Central memory CD8-positive, alpha-beta T cell (primary cell): ENCODE results near the gene SFT2D2.
"Not testable (repeated sequence)": the region's sequence is repeated elsewhere in the genome, so short reads cannot be mapped to it uniquely, and the experiment has no call there.

Experiments used
- ATAC-seq: fragments of 150-1000 bp; cut with Tn5 transposase; replicated peaks from 2 replicates; pipeline ENCODE4 v1.10.0; 2022; ENCODE audit warnings: mild to moderate bottlenecking, moderate FRiP score, moderate number of reproducible peaks; ENCODE audit not compliant: poor library complexity, severe bottlenecking; ENCODE audit errors: extremely low read depth
- DNase-seq, 2 donors: peaks; one replicate each; pipeline ENCODE4 v3.0.0; 2021; ENCODE audit warnings: low spot score in 2 of 2
- H3K27ac Mint-ChIP-seq: one replicate; pipeline ENCODE4 v1.8.0; 2022; ENCODE audit warnings: low read depth, mild to moderate bottlenecking, moderate library complexity, mixed read lengths
- H3K27me3 Mint-ChIP-seq: one replicate; pipeline ENCODE4 v1.8.0; 2022; ENCODE audit warnings: mixed read lengths
- H3K36me3 Mint-ChIP-seq: one replicate; pipeline ENCODE4 v1.8.0; 2022; ENCODE audit warnings: mild to moderate bottlenecking, moderate library complexity, mixed read lengths; ENCODE audit not compliant: insufficient read depth
- H3K4me1 Mint-ChIP-seq: one replicate; pipeline ENCODE4 v1.8.0; 2022; ENCODE audit warnings: mixed read lengths
- H3K4me3 Mint-ChIP-seq: one replicate; pipeline ENCODE4 v1.8.0; 2022; ENCODE audit warnings: mild to moderate bottlenecking, moderate library complexity, mixed read lengths
- H3K9me3 Mint-ChIP-seq: one replicate; pipeline ENCODE4 v1.8.0; 2022; ENCODE audit warnings: mixed read lengths

The SFT2D2 gene

GRCh38 chr1:168206111-168206510 is 19.7 kb upstream of the SFT2D2 start:
- DNase-seq (no peak), ATAC-seq (no peak)
- Mint-ChIP-seq H3K4me3 (no peak overlapping the region), H3K9me3 (peaks cover 1% of the 10 kb centered on the region), H3K4me1 (no peaks in the 10 kb centered on the region), H3K36me3 (peaks cover 11% of the 10 kb centered on the region), H3K27me3 (no peaks in the 10 kb centered on the region), H3K27ac (peak overlapping the region; percentile 22)

GRCh38 chr1:168207673-168208072 is 18.1 kb upstream of the SFT2D2 start:
- H3K27ac Mint-ChIP-seq = not testable (repeated sequence)

GRCh38 chr1:168210312-168210711 is 15.5 kb upstream of the SFT2D2 start:
- Mint-ChIP-seq H3K9me3 (peaks cover 12% of the 10 kb centered on the region), H3K27me3 (no peaks in the 10 kb centered on the region), H3K4me3 (no peak overlapping the region), H3K36me3 (no peaks in the 10 kb centered on the region), H3K4me1 (no peaks in the 10 kb centered on the region), H3K27ac (no peak overlapping the region)
- DNase-seq = no peak
- ATAC-seq = no peak

More at GRCh38 chr1:168207673-168208072, 18.1 kb upstream of the SFT2D2 start:
- not testable (repeated sequence) for H3K36me3 Mint-ChIP-seq, H3K4me1 Mint-ChIP-seq, H3K27me3 Mint-ChIP-seq, ATAC-seq, DNase-seq, H3K9me3 Mint-ChIP-seq, H3K4me3 Mint-ChIP-seq

GRCh38 chr1:168213349-168213748 is 12.5 kb upstream of the SFT2D2 start:
- DNase-seq (no peak), ATAC-seq (no peak)
- Mint-ChIP-seq H3K36me3 (no peaks in the 10 kb centered on the region), H3K27me3 (no peaks in the 10 kb centered on the region), H3K4me3 (no peak overlapping the region), H3K4me1 (no peaks in the 10 kb centered on the region), H3K9me3 (peaks cover 12% of the 10 kb centered on the region), H3K27ac (no peak overlapping the region)

- peaks cover 10% of the 10 kb centered on the region for H3K9me3 Mint-ChIP-seq
- no peaks in the 10 kb centered on the region for H3K4me1 Mint-ChIP-seq
- no peak for ATAC-seq
- H3K27me3 Mint-ChIP-seq = peaks cover 9% of the 10 kb centered on the region
- no peak overlapping the region for H3K4me3 Mint-ChIP-seq
- DNase-seq = no peak
- H3K27ac Mint-ChIP-seq = no peak overlapping the region
- no peaks in the 10 kb centered on the region for H3K36me3 Mint-ChIP-seq
Observed at GRCh38 chr1:168216171-168216570, 9.6 kb upstream of the SFT2D2 start.

- no peak for DNase-seq
- H3K36me3 Mint-ChIP-seq = no peaks in the 10 kb centered on the region
- no peak for ATAC-seq
- H3K9me3 Mint-ChIP-seq = peaks cover 5% of the 10 kb centered on the region
- no peak overlapping the region for H3K4me3 Mint-ChIP-seq
- H3K27me3 Mint-ChIP-seq = peaks cover 9% of the 10 kb centered on the region
- H3K4me1 Mint-ChIP-seq = no peaks in the 10 kb centered on the region
- H3K27ac Mint-ChIP-seq = no peak overlapping the region
Observed at GRCh38 chr1:168217664-168218063, 8.1 kb upstream of the SFT2D2 start.

- no peaks in the 10 kb centered on the region for H3K4me1 Mint-ChIP-seq
- H3K36me3 Mint-ChIP-seq = no peaks in the 10 kb centered on the region
- DNase-seq = no peak
- no peak for ATAC-seq
- H3K27ac Mint-ChIP-seq = no peak overlapping the region
- peaks cover 9% of the 10 kb centered on the region for H3K27me3 Mint-ChIP-seq
- peaks cover 5% of the 10 kb centered on the region for H3K9me3 Mint-ChIP-seq
- no peak overlapping the region for H3K4me3 Mint-ChIP-seq
Observed at GRCh38 chr1:168218658-168219057, 7.1 kb upstream of the SFT2D2 start.

- H3K4me3 Mint-ChIP-seq = no peak overlapping the region
- no peaks in the 10 kb centered on the region for H3K9me3 Mint-ChIP-seq
- H3K4me1 Mint-ChIP-seq = no peaks in the 10 kb centered on the region
- DNase-seq = no peak
- no peak overlapping the region for H3K27ac Mint-ChIP-seq
- no peaks in the 10 kb centered on the region for H3K36me3 Mint-ChIP-seq
- H3K27me3 Mint-ChIP-seq = peaks cover 9% of the 10 kb centered on the region
- ATAC-seq = no peak
Observed at GRCh38 chr1:168220470-168220871, 5.3 kb upstream of the SFT2D2 start.

GRCh38 chr1:168221275-168221674 is 4.5 kb upstream of the SFT2D2 start:
- ATAC-seq (no peak), DNase-seq (no peak)
- H3K36me3 Mint-ChIP-seq = peaks cover 3% of the 10 kb centered on the region
- no peak overlapping the region for H3K4me3 Mint-ChIP-seq
- no peaks in the 10 kb centered on the region for H3K9me3 Mint-ChIP-seq
- no peak overlapping the region for H3K27ac Mint-ChIP-seq
- peaks cover 9% of the 10 kb centered on the region for H3K27me3 Mint-ChIP-seq
- H3K4me1 Mint-ChIP-seq = no peaks in the 10 kb centered on the region

GRCh38 chr1:168223261-168223660 is 2.5 kb upstream of the SFT2D2 start:
- Mint-ChIP-seq H3K9me3 (no peaks in the 10 kb centered on the region), H3K36me3 (peaks cover 6% of the 10 kb centered on the region), H3K27me3 (peaks cover 9% of the 10 kb centered on the region), H3K27ac (no peak overlapping the region), H3K4me1 (peaks cover 16% of the 10 kb centered on the region), H3K4me3 (no peak overlapping the region)
- no peak for DNase-seq
- ATAC-seq = no peak

GRCh38 chr1:168223681-168224540 is 1.9 kb upstream of the SFT2D2 start:
- Mint-ChIP-seq H3K27ac (no peak overlapping the region), H3K4me3 (no peak overlapping the region), H3K9me3 (no peaks in the 10 kb centered on the region), H3K27me3 (peaks cover 9% of the 10 kb centered on the region), H3K4me1 (peaks cover 22% of the 10 kb centered on the region), H3K36me3 (peaks cover 6% of the 10 kb centered on the region)
- ATAC-seq (no peak), DNase-seq (no peak)

GRCh38 chr1:168224991-168225390 is 813 bp upstream of the SFT2D2 start:
- peak overlapping the region; percentile 87 for H3K4me3 Mint-ChIP-seq
- no peak overlapping the region for H3K27ac Mint-ChIP-seq
- ATAC-seq (no peak), DNase-seq (no peak)
- peaks cover 9% of the 10 kb centered on the region for H3K36me3 Mint-ChIP-seq
- H3K27me3 Mint-ChIP-seq = peaks cover 1% of the 10 kb centered on the region
- peaks cover 31% of the 10 kb centered on the region for H3K4me1 Mint-ChIP-seq
- H3K9me3 Mint-ChIP-seq = no peaks in the 10 kb centered on the region

GRCh38 chr1:168227620-168228019 is 1.8 kb downstream of the SFT2D2 start:
- H3K4me1 Mint-ChIP-seq = peaks cover 54% of the 10 kb centered on the region
- H3K9me3 Mint-ChIP-seq = no peaks in the 10 kb centered on the region
- ATAC-seq = no peak
- no peak for DNase-seq
- H3K36me3 Mint-ChIP-seq = peaks cover 22% of the 10 kb centered on the region
- H3K27me3 Mint-ChIP-seq = no peaks in the 10 kb centered on the region
- H3K4me3 Mint-ChIP-seq = peak overlapping the region; percentile 87
- peak overlapping the region; percentile 90 for H3K27ac Mint-ChIP-seq
